Vagina (tissue), 2 donors: Measurements from ENCODE around the gene PHLDB3.

Experiments
- POLR2A ChIP-seq, 2 donors: fragments of 450-650 bp; IDR thresholded peaks; one replicate each; pipeline ENCODE4 v1.6.1; 2017; ENCODE audit warnings: antibody characterized with exemption in 2 of 2, mild to moderate bottlenecking in 2 of 2, moderate library complexity in 2 of 2
- POLR2AphosphoS5 ChIP-seq, 2 donors: sonication (generic); formaldehyde crosslinking; IDR thresholded peaks; one replicate each; pipeline ENCODE4 v1.9.0; 2017; ENCODE audit warnings: antibody characterized with exemption in 2 of 2, mild to moderate bottlenecking in 2 of 2, low read depth in 1 of 2; ENCODE audit not compliant: insufficient read depth in 1 of 2
- TF ChIP-seq, protein P1 (sequence below), 3 experiments: fragments of 450-650 bp in 2 of 3; fragments of 200-600 bp in 1 of 3; sonication (generic) in 1 of 3; IDR thresholded peaks; one replicate each; pipeline ENCODE4 v1.5.1; 2017 to 2019; ENCODE audit warnings: antibody characterized with exemption in 3 of 3, mild to moderate bottlenecking in 2 of 3, moderate library complexity in 2 of 3

DNA sequence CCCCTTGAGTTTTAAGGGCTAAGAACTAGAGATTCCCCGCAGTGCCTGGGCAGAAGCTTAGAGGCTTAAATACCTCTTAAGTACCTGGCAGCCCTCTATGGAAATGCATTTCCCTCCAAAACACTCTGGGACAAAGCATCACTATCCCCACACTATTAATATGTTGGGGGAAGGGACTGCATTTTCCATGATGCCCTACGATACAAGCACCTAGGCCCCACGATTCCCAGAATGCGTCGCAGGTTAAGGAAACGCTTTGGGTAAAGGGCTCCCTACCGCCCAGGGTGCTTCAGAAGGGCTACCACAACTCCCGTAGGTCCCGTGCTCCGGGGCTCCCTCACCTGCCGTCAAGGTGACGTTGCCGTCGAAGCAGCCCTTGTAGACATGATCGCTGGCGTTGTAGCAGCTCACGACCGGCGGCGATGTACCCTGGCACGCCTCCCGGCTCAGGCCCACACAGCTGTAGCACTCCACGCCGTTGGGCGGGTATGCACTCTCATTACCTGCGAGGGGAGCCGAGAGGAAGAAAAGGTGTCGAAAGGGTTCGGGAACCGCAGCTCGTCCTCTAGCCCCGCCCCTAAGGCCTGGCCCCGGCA, 41.7 kb downstream of the PHLDB3 start:
- TF ChIP-seq, protein P1, sequence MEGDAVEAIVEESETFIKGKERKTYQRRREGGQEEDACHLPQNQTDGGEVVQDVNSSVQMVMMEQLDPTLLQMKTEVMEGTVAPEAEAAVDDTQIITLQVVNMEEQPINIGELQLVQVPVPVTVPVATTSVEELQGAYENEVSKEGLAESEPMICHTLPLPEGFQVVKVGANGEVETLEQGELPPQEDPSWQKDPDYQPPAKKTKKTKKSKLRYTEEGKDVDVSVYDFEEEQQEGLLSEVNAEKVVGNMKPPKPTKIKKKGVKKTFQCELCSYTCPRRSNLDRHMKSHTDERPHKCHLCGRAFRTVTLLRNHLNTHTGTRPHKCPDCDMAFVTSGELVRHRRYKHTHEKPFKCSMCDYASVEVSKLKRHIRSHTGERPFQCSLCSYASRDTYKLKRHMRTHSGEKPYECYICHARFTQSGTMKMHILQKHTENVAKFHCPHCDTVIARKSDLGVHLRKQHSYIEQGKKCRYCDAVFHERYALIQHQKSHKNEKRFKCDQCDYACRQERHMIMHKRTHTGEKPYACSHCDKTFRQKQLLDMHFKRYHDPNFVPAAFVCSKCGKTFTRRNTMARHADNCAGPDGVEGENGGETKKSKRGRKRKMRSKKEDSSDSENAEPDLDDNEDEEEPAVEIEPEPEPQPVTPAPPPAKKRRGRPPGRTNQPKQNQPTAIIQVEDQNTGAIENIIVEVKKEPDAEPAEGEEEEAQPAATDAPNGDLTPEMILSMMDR (IDR thresholded peaks at IDR 0.05): no peak
- TF ChIP-seq POLR2A (IDR thresholded peaks at IDR 0.05) (no peak), POLR2AphosphoS5 (IDR thresholded peaks at IDR 0.05; ENCODE audit: insufficient read depth in 1 of 2, low read depth in 1 of 2) (no peak)
